ENCODE data around the gene CABLES2.

- TF ChIP-seq EZH2phosphoT487 (IDR thresholded peaks at IDR 0.05; ENCODE audit: insufficient read depth, low read depth) (no peak), EZH2 (IDR thresholded peaks at IDR 0.05; ENCODE audit: insufficient read depth, poor library complexity, severe bottlenecking) (no peak)
Observed at GRCh38 chr20:62428396-62429295, 21.6 kb upstream of the CABLES2 start.

All from GM23248 (cell line).